HepG2 (cell line): ENCODE data around the gene NATD1. TPM values are rescaled to one million over a fixed set of nuclear protein-coding genes. Genes with fewer than 3 reads are reported as not detected.
A peak's percentile ranks its signal among the peaks of the same experiment; 100 is the strongest.

Source experiments
- ETV5 ChIP-seq: IDR thresholded peaks from 2 replicates; pipeline ENCODE4 v1.6.1; 2018; ENCODE audit warnings: missing biosample characterization, missing genetic modification reagents, inconsistent platforms, borderline replicate concordance
- FOXA3 ChIP-seq: IDR thresholded peaks from 2 replicates; pipeline ENCODE4 v1.6.1; 2016; ENCODE audit warnings: missing genetic modification reagents, missing compliant biosample characterization
- KLF11 ChIP-seq: IDR thresholded peaks from 2 replicates; pipeline ENCODE4 v1.6.1; 2016; ENCODE audit warnings: missing compliant biosample characterization
- MLLT10 ChIP-seq: sonication (generic); formaldehyde crosslinking; IDR thresholded peaks from 2 replicates; pipeline ENCODE4 v1.4.0; 2020; ENCODE audit warnings: missing genetic modification reagents
- TRIM24 ChIP-seq: sonication (generic); formaldehyde crosslinking; IDR thresholded peaks from 2 replicates; pipeline ENCODE4 v1.8.0; 2022; ENCODE audit warnings: mild to moderate bottlenecking, missing genetic modification reagents
- ZBTB38 ChIP-seq: sonication (generic); formaldehyde crosslinking; IDR thresholded peaks from 2 replicates; pipeline ENCODE4 v1.5.1; 2020; ENCODE audit warnings: mild to moderate bottlenecking, missing genetic modification reagents
- ZFP62 ChIP-seq: sonication (generic); formaldehyde crosslinking; IDR thresholded peaks from 2 replicates; pipeline ENCODE4 v1.4.0; 2020; ENCODE audit warnings: missing genetic modification reagents
- ZNF343 ChIP-seq: sonication (generic); formaldehyde crosslinking; IDR thresholded peaks from 2 replicates; pipeline ENCODE4 v1.4.0; 2020; ENCODE audit warnings: mild to moderate bottlenecking, missing genetic modification reagents
- ZNF383 ChIP-seq: sonication (generic); formaldehyde crosslinking; IDR thresholded peaks from 2 replicates; pipeline ENCODE4 v1.4.0; 2020; ENCODE audit warnings: missing genetic modification reagents, mild to moderate bottlenecking, borderline replicate concordance
- ZNF550 ChIP-seq: sonication (generic); formaldehyde crosslinking; IDR thresholded peaks from 2 replicates; pipeline ENCODE4 v1.4.0; 2020; ENCODE audit warnings: mild to moderate bottlenecking, missing genetic modification reagents, borderline replicate concordance
- ZNF746 ChIP-seq: sonication (generic); formaldehyde crosslinking; IDR thresholded peaks from 2 replicates; pipeline ENCODE4 v1.8.0; 2022; ENCODE audit warnings: mild to moderate bottlenecking, missing genetic modification reagents
- ZNF790 ChIP-seq: sonication (generic); formaldehyde crosslinking; IDR thresholded peaks from 2 replicates; pipeline ENCODE4 v1.8.0; 2022; ENCODE audit warnings: missing genetic modification reagents, mild to moderate bottlenecking, borderline replicate concordance
- polyA plus RNA-seq, 8 experiments: library from polyadenylated mRNA; depleted of rRNA in 3 of 8; stranded (reverse) in 7 of 8; unstranded in 1 of 8; fragments of >200 nt; fragmentation: Illumina TruSeq in 4 of 8; extraction: Trizol in 4 of 8; gene quantifications; 2 replicates each; pipeline versions ENCODE4 v1.2.1 to v1.2.3, GENCODE V29; 2011 to 2016; ENCODE audit warnings: low read depth in 4 of 8, missing spikeins in 1 of 8, mixed read lengths in 1 of 8; ENCODE audit not compliant: insufficient read depth in 1 of 8
- total RNA-seq, 5 experiments: library from RNA; depleted of rRNA; stranded (reverse); fragments of >200 nt; fragmentation: Illumina TruSeq; extraction: Trizol; gene quantifications; 2 replicates each; pipeline ENCODE4 v1.2.3, GENCODE V29; 2016; ENCODE audit warnings: low read depth in 1 of 5
- TF ChIP-seq, protein P1 (sequence below): sonication (generic); formaldehyde crosslinking; IDR thresholded peaks from 2 replicates; pipeline ENCODE4 v1.5.1; 2020; ENCODE audit warnings: missing genetic modification reagents, mild to moderate bottlenecking, borderline replicate concordance
- TF ChIP-seq, protein P2 (sequence below): sonication (generic); formaldehyde crosslinking; IDR thresholded peaks from 2 replicates; pipeline ENCODE4; 2020; ENCODE audit warnings: missing genetic modification reagents, mild to moderate bottlenecking, borderline replicate concordance
- TF ChIP-seq, protein P3 (sequence below): IDR thresholded peaks from 2 replicates; pipeline ENCODE4 v1.6.1; 2018; ENCODE audit warnings: missing genetic modification reagents
- TF ChIP-seq, protein P4 (sequence below), 2 experiments: fragments of 450-650 bp in 1 of 2; sonication (generic) in 1 of 2; formaldehyde crosslinking; IDR thresholded peaks; 2 replicates each; pipeline versions ENCODE4 v1.5.0 to v1.8.0; 2020 to 2022; ENCODE audit warnings: mild to moderate bottlenecking in 1 of 2, missing genetic modification reagents in 1 of 2
- TF ChIP-seq, protein P5 (sequence below): sonication (generic); formaldehyde crosslinking; IDR thresholded peaks from 2 replicates; pipeline ENCODE4 v1.4.0; 2020; ENCODE audit warnings: mild to moderate bottlenecking, low read depth, missing genetic modification reagents
- TF ChIP-seq, protein P6 (sequence below): sonication (generic); formaldehyde crosslinking; IDR thresholded peaks from 2 replicates; pipeline ENCODE4 v1.4.0; 2020; ENCODE audit warnings: missing genetic modification reagents

The NATD1 gene
- total and polyA plus RNA-seq, 2 of the 13 experiments (the other 11 are each of a cell fraction or from before 2014, with no cell fraction given) = 0.31 to 2.3 TPM

DNA sequence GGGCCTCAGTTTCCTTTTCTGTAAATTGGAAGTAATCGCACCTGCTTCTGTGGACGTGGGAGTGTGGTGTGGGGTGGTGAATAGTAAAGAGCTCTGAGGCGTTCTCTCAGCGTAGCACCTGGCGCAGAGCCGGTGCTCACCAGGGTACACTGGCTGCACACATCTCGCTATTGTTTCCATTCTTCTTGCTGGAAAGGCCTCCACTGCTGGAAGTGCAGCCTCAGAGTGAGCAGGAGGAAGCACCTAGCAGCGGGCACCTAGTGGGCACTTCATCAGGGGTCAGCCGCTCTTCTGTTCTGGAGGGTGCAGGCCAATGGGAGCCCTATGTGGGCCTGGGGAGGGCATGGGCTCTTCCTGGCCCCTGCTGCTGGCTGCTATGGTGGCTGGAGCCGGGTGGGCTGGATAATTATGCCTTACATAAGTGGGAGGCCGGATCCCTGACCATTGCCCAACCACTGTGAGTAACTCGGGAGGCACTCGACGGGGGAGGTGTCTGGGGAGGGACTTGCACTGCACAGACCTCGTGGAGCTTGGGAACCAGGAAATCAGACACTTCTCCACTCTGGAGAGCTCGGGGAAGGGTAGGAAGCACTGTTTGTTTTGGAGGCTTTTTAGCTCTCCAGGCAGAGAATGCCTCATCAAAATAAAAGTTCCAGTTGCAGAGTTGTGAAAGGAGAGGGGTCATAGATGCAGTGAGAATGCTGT lies 33.0 kb upstream of the NATD1 start (continued):
- no peak for TF ChIP-seq ZNF550 (CRISPR knock-in tag)
- no peak for TF ChIP-seq TRIM24 (CRISPR knock-in tag)
- no peak for TF ChIP-seq ZNF383 (CRISPR knock-in tag)
- no peak for TF ChIP-seq ZBTB38 (CRISPR knock-in tag)
- peak; percentile 22; the same call in 1 of the 2 replicates for TF ChIP-seq FOXA3 (CRISPR knock-in tag)
- TF ChIP-seq, protein P1, sequence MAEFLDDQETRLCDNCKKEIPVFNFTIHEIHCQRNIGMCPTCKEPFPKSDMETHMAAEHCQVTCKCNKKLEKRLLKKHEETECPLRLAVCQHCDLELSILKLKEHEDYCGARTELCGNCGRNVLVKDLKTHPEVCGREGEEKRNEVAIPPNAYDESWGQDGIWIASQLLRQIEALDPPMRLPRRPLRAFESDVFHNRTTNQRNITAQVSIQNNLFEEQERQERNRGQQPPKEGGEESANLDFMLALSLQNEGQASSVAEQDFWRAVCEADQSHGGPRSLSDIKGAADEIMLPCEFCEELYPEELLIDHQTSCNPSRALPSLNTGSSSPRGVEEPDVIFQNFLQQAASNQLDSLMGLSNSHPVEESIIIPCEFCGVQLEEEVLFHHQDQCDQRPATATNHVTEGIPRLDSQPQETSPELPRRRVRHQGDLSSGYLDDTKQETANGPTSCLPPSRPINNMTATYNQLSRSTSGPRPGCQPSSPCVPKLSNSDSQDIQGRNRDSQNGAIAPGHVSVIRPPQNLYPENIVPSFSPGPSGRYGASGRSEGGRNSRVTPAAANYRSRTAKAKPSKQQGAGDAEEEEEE (CRISPR knock-in tag) = no peak
- TF ChIP-seq, protein P2, sequence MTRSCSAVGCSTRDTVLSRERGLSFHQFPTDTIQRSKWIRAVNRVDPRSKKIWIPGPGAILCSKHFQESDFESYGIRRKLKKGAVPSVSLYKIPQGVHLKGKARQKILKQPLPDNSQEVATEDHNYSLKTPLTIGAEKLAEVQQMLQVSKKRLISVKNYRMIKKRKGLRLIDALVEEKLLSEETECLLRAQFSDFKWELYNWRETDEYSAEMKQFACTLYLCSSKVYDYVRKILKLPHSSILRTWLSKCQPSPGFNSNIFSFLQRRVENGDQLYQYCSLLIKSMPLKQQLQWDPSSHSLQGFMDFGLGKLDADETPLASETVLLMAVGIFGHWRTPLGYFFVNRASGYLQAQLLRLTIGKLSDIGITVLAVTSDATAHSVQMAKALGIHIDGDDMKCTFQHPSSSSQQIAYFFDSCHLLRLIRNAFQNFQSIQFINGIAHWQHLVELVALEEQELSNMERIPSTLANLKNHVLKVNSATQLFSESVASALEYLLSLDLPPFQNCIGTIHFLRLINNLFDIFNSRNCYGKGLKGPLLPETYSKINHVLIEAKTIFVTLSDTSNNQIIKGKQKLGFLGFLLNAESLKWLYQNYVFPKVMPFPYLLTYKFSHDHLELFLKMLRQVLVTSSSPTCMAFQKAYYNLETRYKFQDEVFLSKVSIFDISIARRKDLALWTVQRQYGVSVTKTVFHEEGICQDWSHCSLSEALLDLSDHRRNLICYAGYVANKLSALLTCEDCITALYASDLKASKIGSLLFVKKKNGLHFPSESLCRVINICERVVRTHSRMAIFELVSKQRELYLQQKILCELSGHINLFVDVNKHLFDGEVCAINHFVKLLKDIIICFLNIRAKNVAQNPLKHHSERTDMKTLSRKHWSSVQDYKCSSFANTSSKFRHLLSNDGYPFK (CRISPR knock-in tag) = no peak
- 0 out of 2 replicates have a peak, but pooled peaks have one; percentile 43 for TF ChIP-seq KLF11 (CRISPR knock-in tag)
- TF ChIP-seq, protein P3, sequence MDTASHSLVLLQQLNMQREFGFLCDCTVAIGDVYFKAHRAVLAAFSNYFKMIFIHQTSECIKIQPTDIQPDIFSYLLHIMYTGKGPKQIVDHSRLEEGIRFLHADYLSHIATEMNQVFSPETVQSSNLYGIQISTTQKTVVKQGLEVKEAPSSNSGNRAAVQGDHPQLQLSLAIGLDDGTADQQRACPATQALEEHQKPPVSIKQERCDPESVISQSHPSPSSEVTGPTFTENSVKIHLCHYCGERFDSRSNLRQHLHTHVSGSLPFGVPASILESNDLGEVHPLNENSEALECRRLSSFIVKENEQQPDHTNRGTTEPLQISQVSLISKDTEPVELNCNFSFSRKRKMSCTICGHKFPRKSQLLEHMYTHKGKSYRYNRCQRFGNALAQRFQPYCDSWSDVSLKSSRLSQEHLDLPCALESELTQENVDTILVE (CRISPR knock-in tag) = no peak; the same call in none of the 2 replicates
- TF ChIP-seq, protein P4, sequence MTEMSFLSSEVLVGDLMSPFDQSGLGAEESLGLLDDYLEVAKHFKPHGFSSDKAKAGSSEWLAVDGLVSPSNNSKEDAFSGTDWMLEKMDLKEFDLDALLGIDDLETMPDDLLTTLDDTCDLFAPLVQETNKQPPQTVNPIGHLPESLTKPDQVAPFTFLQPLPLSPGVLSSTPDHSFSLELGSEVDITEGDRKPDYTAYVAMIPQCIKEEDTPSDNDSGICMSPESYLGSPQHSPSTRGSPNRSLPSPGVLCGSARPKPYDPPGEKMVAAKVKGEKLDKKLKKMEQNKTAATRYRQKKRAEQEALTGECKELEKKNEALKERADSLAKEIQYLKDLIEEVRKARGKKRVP (CRISPR knock-in tag; IDR thresholded peaks at IDR 0.05) = peak in 1 of 2 experiments; percentile 60; a peak in 1 of 4 replicates
- TF ChIP-seq ETV5 (CRISPR knock-in tag) = peak; percentile 81
- TF ChIP-seq MLLT10 (CRISPR knock-in tag) = no peak
- peak; percentile 54; the same call in 1 of the 2 replicates for TF ChIP-seq ZNF343
- no peak for TF ChIP-seq ZNF790 (CRISPR knock-in tag)
- TF ChIP-seq, protein P5, sequence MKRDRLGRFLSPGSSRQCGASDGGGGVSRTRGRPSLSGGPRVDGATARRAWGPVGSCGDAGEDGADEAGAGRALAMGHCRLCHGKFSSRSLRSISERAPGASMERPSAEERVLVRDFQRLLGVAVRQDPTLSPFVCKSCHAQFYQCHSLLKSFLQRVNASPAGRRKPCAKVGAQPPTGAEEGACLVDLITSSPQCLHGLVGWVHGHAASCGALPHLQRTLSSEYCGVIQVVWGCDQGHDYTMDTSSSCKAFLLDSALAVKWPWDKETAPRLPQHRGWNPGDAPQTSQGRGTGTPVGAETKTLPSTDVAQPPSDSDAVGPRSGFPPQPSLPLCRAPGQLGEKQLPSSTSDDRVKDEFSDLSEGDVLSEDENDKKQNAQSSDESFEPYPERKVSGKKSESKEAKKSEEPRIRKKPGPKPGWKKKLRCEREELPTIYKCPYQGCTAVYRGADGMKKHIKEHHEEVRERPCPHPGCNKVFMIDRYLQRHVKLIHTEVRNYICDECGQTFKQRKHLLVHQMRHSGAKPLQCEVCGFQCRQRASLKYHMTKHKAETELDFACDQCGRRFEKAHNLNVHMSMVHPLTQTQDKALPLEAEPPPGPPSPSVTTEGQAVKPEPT = no peak
- TF ChIP-seq ZFP62 (CRISPR knock-in tag) = no peak
- TF ChIP-seq ZNF746 = no peak
- TF ChIP-seq, protein P6, sequence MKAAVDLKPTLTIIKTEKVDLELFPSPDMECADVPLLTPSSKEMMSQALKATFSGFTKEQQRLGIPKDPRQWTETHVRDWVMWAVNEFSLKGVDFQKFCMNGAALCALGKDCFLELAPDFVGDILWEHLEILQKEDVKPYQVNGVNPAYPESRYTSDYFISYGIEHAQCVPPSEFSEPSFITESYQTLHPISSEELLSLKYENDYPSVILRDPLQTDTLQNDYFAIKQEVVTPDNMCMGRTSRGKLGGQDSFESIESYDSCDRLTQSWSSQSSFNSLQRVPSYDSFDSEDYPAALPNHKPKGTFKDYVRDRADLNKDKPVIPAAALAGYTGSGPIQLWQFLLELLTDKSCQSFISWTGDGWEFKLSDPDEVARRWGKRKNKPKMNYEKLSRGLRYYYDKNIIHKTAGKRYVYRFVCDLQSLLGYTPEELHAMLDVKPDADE (CRISPR knock-in tag) = no peak
